OCI-LY1 (cell line): Measurements from ENCODE around the gene MICAL2.

Experiments
- EZH2 ChIP-seq: fragments of 200-600 bp; sonication (generic), shearing (Covaris generic); IDR thresholded peaks from 2 replicates; pipeline ENCODE4 v1.8.0; 2017; ENCODE audit warnings: borderline replicate concordance, mixed run types, mild to moderate bottlenecking, antibody characterized with exemption, low read length, moderate library complexity, mixed read lengths
- TF ChIP-seq, protein P1 (sequence below): fragments of 200-600 bp; sonication (generic), shearing (Covaris generic); IDR thresholded peaks from 2 replicates; pipeline ENCODE4 v1.5.1; 2017; ENCODE audit warnings: mild to moderate bottlenecking, antibody characterized with exemption, low read length, moderate library complexity, mixed read lengths

DNA sequence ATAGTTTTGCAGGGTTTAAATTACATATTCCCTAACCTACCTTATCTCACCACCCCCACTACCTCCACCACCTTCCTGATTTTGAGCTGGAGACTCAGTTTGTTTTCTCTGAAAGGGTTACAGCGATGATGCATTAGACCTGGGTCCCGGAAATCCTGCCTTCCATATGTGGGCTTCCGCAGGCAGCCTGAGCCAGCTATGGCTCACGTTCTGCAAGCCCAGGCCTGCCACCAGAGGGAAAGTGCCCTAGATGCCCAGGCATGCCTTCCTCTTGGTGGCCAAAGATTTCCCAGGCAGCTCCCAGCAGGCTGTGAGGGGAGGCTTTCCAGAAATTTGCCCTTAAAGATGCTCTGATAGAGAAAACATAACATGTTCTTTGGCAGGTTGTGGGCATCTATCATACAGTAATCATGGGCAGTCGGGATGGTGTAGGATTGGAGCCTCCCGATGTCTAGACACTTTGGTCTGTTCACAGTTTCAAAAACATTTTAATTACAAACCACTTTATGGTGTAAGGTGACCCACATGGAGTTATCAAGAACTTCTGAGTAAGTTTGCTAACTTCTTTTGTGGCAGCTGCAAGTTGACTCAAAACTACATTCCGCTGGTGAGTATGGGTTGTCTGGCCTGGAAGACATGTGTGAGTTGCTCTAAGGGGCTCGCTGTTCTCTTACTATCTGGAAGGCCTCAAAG lies 79.3 kb downstream of the MICAL2 start:
- TF ChIP-seq, protein P1, sequence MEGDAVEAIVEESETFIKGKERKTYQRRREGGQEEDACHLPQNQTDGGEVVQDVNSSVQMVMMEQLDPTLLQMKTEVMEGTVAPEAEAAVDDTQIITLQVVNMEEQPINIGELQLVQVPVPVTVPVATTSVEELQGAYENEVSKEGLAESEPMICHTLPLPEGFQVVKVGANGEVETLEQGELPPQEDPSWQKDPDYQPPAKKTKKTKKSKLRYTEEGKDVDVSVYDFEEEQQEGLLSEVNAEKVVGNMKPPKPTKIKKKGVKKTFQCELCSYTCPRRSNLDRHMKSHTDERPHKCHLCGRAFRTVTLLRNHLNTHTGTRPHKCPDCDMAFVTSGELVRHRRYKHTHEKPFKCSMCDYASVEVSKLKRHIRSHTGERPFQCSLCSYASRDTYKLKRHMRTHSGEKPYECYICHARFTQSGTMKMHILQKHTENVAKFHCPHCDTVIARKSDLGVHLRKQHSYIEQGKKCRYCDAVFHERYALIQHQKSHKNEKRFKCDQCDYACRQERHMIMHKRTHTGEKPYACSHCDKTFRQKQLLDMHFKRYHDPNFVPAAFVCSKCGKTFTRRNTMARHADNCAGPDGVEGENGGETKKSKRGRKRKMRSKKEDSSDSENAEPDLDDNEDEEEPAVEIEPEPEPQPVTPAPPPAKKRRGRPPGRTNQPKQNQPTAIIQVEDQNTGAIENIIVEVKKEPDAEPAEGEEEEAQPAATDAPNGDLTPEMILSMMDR = no peak
- TF ChIP-seq EZH2 = no peak
